GM23338 (cell line): ENCODE results near the gene SEMA5A. TPM values are rescaled to one million over a fixed set of nuclear protein-coding genes. Genes with fewer than 3 reads are reported as not detected.

Experiments used
- ATAC-seq: fragments of 200-7000 bp; cut with Tn5 transposase; 3 replicates; pipeline ENCODE4 v1.9.1; 2020
- DNase-seq: peaks from one replicate; pipeline ENCODE4 v3.0.0-alpha.2; 2015; ENCODE audit warnings: low spot score
- H2AFZ ChIP-seq: fragments of 200-600 bp; sonication (generic); 2 replicates; pipeline ENCODE4 v1.8.0; 2016; ENCODE audit warnings: antibody characterized with exemption, mild to moderate bottlenecking, moderate library complexity
- H3F3A ChIP-seq: fragments of 200-600 bp; sonication (generic); replicated peaks from 2 replicates; pipeline ENCODE4 v1.8.0; 2017; ENCODE audit warnings: antibody characterized with exemption, mixed run types, low read depth
- H3K27ac ChIP-seq: fragments of 200-600 bp; sonication (generic); 2 replicates; pipeline ENCODE4 v1.6.1; 2016; ENCODE audit warnings: low read depth
- H3K27me3 ChIP-seq: fragments of 200-600 bp; sonication (generic); 2 replicates; pipeline ENCODE4 v1.8.0; 2016; ENCODE audit warnings: mild to moderate bottlenecking, mixed run types, moderate library complexity; ENCODE audit not compliant: insufficient read depth
- H3K36me3 ChIP-seq: fragments of 200-600 bp; sonication (generic); 2 replicates; pipeline ENCODE4 v1.8.0; 2016; ENCODE audit warnings: mild to moderate bottlenecking; ENCODE audit not compliant: insufficient read depth
- H3K4me1 ChIP-seq: fragments of 200-600 bp; sonication (generic); 2 replicates; pipeline ENCODE4 v1.8.0; 2016; ENCODE audit warnings: mild to moderate bottlenecking, moderate library complexity; ENCODE audit not compliant: insufficient read depth
- H3K4me2 ChIP-seq: fragments of 200-600 bp; sonication (generic); 2 replicates; pipeline ENCODE4 v1.7.1; 2017; ENCODE audit warnings: mixed run types
- H3K4me3 ChIP-seq: fragments of 200-600 bp; sonication (generic); 2 replicates; pipeline ENCODE4 v1.6.1; 2016; ENCODE audit warnings: mixed run types
- H3K79me2 ChIP-seq: fragments of 200-600 bp; sonication (generic); replicated peaks from 2 replicates; pipeline ENCODE4 v1.8.0; 2017; ENCODE audit warnings: mild to moderate bottlenecking; ENCODE audit not compliant: insufficient read depth
- H3K9me2 ChIP-seq: fragments of 200-600 bp; sonication (generic); 2 replicates; pipeline ENCODE4 v1.8.0; 2017; ENCODE audit not compliant: insufficient read depth
- H4K20me1 ChIP-seq: fragments of 200-600 bp; sonication (generic); replicated peaks from 2 replicates; pipeline ENCODE4 v1.8.0; 2017; ENCODE audit warnings: mild to moderate bottlenecking; ENCODE audit not compliant: insufficient read depth
- H3K27ac Mint-ChIP-seq: 2 replicates; pipeline ENCODE4 v1.8.0; 2020; ENCODE audit warnings: inconsistent platforms, mild to moderate bottlenecking, moderate library complexity, mixed read lengths
- H3K27me3 Mint-ChIP-seq: 3 replicates; pipeline ENCODE4 v1.8.0; 2022; ENCODE audit warnings: low read depth, mild to moderate bottlenecking, moderate library complexity, mixed read lengths, inconsistent platforms; ENCODE audit not compliant: insufficient read depth, poor library complexity
- H3K36me3 Mint-ChIP-seq: 3 replicates; pipeline ENCODE4 v1.8.0; 2021; ENCODE audit warnings: low read depth, mild to moderate bottlenecking, inconsistent platforms, moderate library complexity, mixed read lengths
- H3K4me1 Mint-ChIP-seq: 3 replicates; pipeline ENCODE4 v1.8.0; 2020; ENCODE audit warnings: mild to moderate bottlenecking, inconsistent platforms, mixed read lengths
- H3K4me3 Mint-ChIP-seq: 3 replicates; pipeline ENCODE4 v1.8.0; 2021; ENCODE audit warnings: moderate library complexity, mild to moderate bottlenecking, inconsistent platforms, mixed read lengths
- H3K9me3 Mint-ChIP-seq: 3 replicates; pipeline ENCODE4 v1.8.0; 2020; ENCODE audit warnings: moderate library complexity, mild to moderate bottlenecking, inconsistent platforms, mixed read lengths
- CREB1 ChIP-seq: fragments of 250-450 bp; sonication (Bioruptor Pico); IDR thresholded peaks from 2 replicates; pipeline ENCODE4 v1.5.0; 2020; ENCODE audit warnings: low read depth, mild to moderate bottlenecking, moderate library complexity
- CTCF ChIP-seq, 2 experiments: fragments of 200-600 bp in 1 of 2; sonication (generic) in 1 of 2; conservative IDR thresholded peaks; 2 replicates each; pipeline versions ENCODE4 v1.5.1 to v1.6.1; 2016 to 2017; ENCODE audit warnings: antibody characterized with exemption in 2 of 2, low read depth in 2 of 2, mild to moderate bottlenecking in 2 of 2, moderate library complexity in 1 of 2
- ETS1 ChIP-seq: IDR thresholded peaks from 2 replicates; pipeline ENCODE4 v1.6.1; 2016; ENCODE audit warnings: antibody characterized with exemption
- EZH2 ChIP-seq: fragments of 200-600 bp; sonication (generic); IDR thresholded peaks from one replicate; pipeline ENCODE4 v1.8.0; 2017; ENCODE audit warnings: antibody characterized with exemption, mild to moderate bottlenecking, low read depth; ENCODE audit not compliant: unreplicated experiment
- EZH2phosphoT487 ChIP-seq: fragments of 200-600 bp; sonication (generic); IDR thresholded peaks from one replicate; pipeline ENCODE4 v1.8.1; 2018; ENCODE audit warnings: antibody characterized with exemption; ENCODE audit not compliant: unreplicated experiment
- JUNB ChIP-seq: IDR thresholded peaks from one replicate; pipeline ENCODE4 v1.6.1; 2016; ENCODE audit warnings: antibody characterized with exemption; ENCODE audit not compliant: unreplicated experiment
- NANOG ChIP-seq: IDR thresholded peaks from 2 replicates; pipeline ENCODE4 v1.6.1; 2016; ENCODE audit warnings: antibody characterized with exemption, borderline replicate concordance
- POLR2AphosphoS5 ChIP-seq: IDR thresholded peaks from 2 replicates; pipeline ENCODE4 v1.6.1; 2016; ENCODE audit warnings: antibody characterized with exemption, low read depth
- REST ChIP-seq: IDR thresholded peaks from one replicate; pipeline ENCODE4 v1.6.1; 2018; ENCODE audit warnings: antibody characterized with exemption; ENCODE audit not compliant: unreplicated experiment
- STAT1 ChIP-seq: IDR thresholded peaks from one replicate; pipeline ENCODE4 v1.6.1; 2016; ENCODE audit warnings: antibody characterized with exemption; ENCODE audit not compliant: unreplicated experiment
- ZNF114 ChIP-seq: fragments of 250-450 bp; sonication (Bioruptor Pico); IDR thresholded peaks from 2 replicates; pipeline ENCODE4 v1.5.0; 2020; ENCODE audit warnings: mild to moderate bottlenecking, moderate library complexity
- ZNF331 ChIP-seq: fragments of 250-450 bp; sonication (Bioruptor Pico); IDR thresholded peaks from 2 replicates; pipeline ENCODE4 v1.5.0; 2020; ENCODE audit warnings: low read depth, mild to moderate bottlenecking, moderate library complexity
- polyA plus RNA-seq: library from polyadenylated mRNA; unstranded; fragments of >200 nt; fragmentation: Nextera tagmentation; extraction: Ambion mirVana; gene quantifications from 2 replicates; pipeline ENCODE4 v1.2.1, GENCODE V29; 2016
- total RNA-seq: library from RNA; depleted of rRNA; stranded (reverse); fragments of >200 nt; shearing (Covaris generic); gene quantifications from 2 replicates; pipeline ENCODE4 v1.2.3, GENCODE V29; 2014

SEMA5A gene
- total and polyA plus RNA-seq, 2 experiments from 2014 or later: 2.1 to 8.1 TPM

GRCh38 chr5:9374025-9374424 lies 171.8 kb downstream of the SEMA5A start (continued):
- no peak for TF ChIP-seq CREB1 (CRISPR knock-in tag)
- no peak for TF ChIP-seq NANOG
- TF ChIP-seq EZH2phosphoT487: no peak
- no peak for TF ChIP-seq POLR2AphosphoS5
- TF ChIP-seq EZH2: no peak
- TF ChIP-seq STAT1: no peak
- no peak for TF ChIP-seq ETS1
- TF ChIP-seq REST: no peak
- no peak for TF ChIP-seq JUNB
- TF ChIP-seq ZNF114 (CRISPR knock-in tag): no peak

GRCh38 chr5:9373571-9373970 lies 172.3 kb downstream of the SEMA5A start:
- DNase-seq (no peak), ATAC-seq (no peak)
- Histone ChIP-seq H3K27ac (no peak overlapping the region), H3K4me3 (no peak overlapping the region), H3K4me1 (no peaks in the 10 kb centered on the region), H3F3A (no peaks in the 10 kb centered on the region), H4K20me1 (no peaks in the 10 kb centered on the region), H3K36me3 (no peaks in the 10 kb centered on the region), H3K4me2 (no peak overlapping the region), H3K9me2 (no peaks in the 10 kb centered on the region), H3K27me3 (no peaks in the 10 kb centered on the region), H2AFZ (no peak overlapping the region), H3K79me2 (no peaks in the 10 kb centered on the region)
- Mint-ChIP-seq H3K9me3 (no peaks in the 10 kb centered on the region; the same call in 2 of the 3 replicates), H3K27me3 (no peaks in the 10 kb centered on the region), H3K36me3 (peaks cover 5% of the 10 kb centered on the region), H3K4me3 (no peak overlapping the region), H3K27ac (no peak overlapping the region), H3K4me1 (peaks cover 4% of the 10 kb centered on the region; the same call in 2 of the 3 replicates)
- TF ChIP-seq ZNF331 (CRISPR knock-in tag) (no peak), ZNF114 (CRISPR knock-in tag) (no peak), STAT1 (no peak), NANOG (no peak), CTCF (conservative IDR thresholded peaks at IDR 0.05; ENCODE audit: low read depth in 2 of 2) (no peak), ETS1 (no peak), CREB1 (CRISPR knock-in tag) (no peak), JUNB (no peak), REST (no peak), EZH2phosphoT487 (no peak)
